Suprapubic skin (tissue), 4 donors: ENCODE measurements around the gene ZNF625. TPM values are rescaled to one million over a fixed set of nuclear protein-coding genes. Genes with fewer than 3 reads are reported as not detected.
A peak's percentile ranks its signal among the peaks of the same experiment; 100 is the strongest.

Experiments
- DNase-seq, 2 donors: peaks; one replicate each; pipeline ENCODE4 v3.0.0-alpha.2; 2019; ENCODE audit warnings: low spot score in 2 of 2
- H3K27ac ChIP-seq: fragments of 200-600 bp; sonication (generic); one replicate; pipeline ENCODE4 v1.5.1; 2019
- H3K27me3 ChIP-seq: fragments of 200-600 bp; sonication (generic); one replicate; pipeline ENCODE4 v1.5.1; 2019
- H3K36me3 ChIP-seq: fragments of 200-600 bp; sonication (generic); one replicate; pipeline ENCODE4 v1.5.1; 2019
- H3K4me1 ChIP-seq: fragments of 200-600 bp; sonication (generic); one replicate; pipeline ENCODE4 v1.5.1; 2019
- H3K4me3 ChIP-seq: fragments of 200-600 bp; sonication (generic); one replicate; pipeline ENCODE4 v1.5.1; 2019; ENCODE audit warnings: mild to moderate bottlenecking
- H3K9me3 ChIP-seq: fragments of 200-600 bp; sonication (generic); one replicate; pipeline ENCODE4 v1.5.1; 2019
- CTCF ChIP-seq, 2 donors: fragments of 200-600 bp in 1 of 2; fragments of 450-650 bp in 1 of 2; sonication (generic) in 1 of 2; IDR thresholded peaks; one replicate each; pipeline ENCODE4 v1.5.1; 2016 to 2019; ENCODE audit warnings: antibody characterized with exemption in 2 of 2, mild to moderate bottlenecking in 1 of 2, moderate library complexity in 1 of 2
- EP300 ChIP-seq: sonication (generic); formaldehyde crosslinking; IDR thresholded peaks from one replicate; pipeline ENCODE4 v1.6.1; 2017; ENCODE audit warnings: antibody characterized with exemption
- POLR2A ChIP-seq, 2 donors: fragments of 450-650 bp; IDR thresholded peaks; one replicate each; pipeline ENCODE4 v1.6.1; 2017; ENCODE audit warnings: antibody characterized with exemption in 2 of 2, mild to moderate bottlenecking in 2 of 2, moderate library complexity in 2 of 2
- POLR2AphosphoS5 ChIP-seq, 3 donors: sonication (generic); formaldehyde crosslinking; IDR thresholded peaks; one replicate each; pipeline ENCODE4 v1.6.1; 2017; ENCODE audit warnings: antibody characterized with exemption in 3 of 3
- WGBS: methylation state at CpG from one replicate; pipeline ENCODE4 v1.1.5; 2018; 5-methylcytosine and 5-hydroxymethylcytosine counted together
- total RNA-seq, 4 donors: library from RNA; depleted of rRNA; stranded (reverse); fragments of >200 nt; gene quantifications; one replicate each; pipeline ENCODE4 v1.1.0, GENCODE V29; 2016

Gene ZNF625
- total RNA-seq, 4 donors from 2014 or later = 2.4 to 5.1 (median 4.3) TPM

- no peak for TF ChIP-seq EP300
- peak; percentile 87 to 93 for TF ChIP-seq CTCF (IDR thresholded peaks at IDR 0.05)
- H3K27ac ChIP-seq = peak overlapping the region; percentile 67
- DNase-seq = peak; percentile 92
- H3K4me3 ChIP-seq = peak overlapping the region; percentile 74
- peaks cover 28% of the 10 kb centered on the region for H3K36me3 ChIP-seq
- H3K27me3 ChIP-seq = no peaks in the 10 kb centered on the region
- H3K9me3 ChIP-seq = no peaks in the 10 kb centered on the region
- peaks cover 24% of the 10 kb centered on the region for H3K4me1 ChIP-seq
- 6% methylated on average over 17 of the region's 17 CpGs for WGBS
Observed at GRCh38 chr19:12140545-12141404, 15.8 kb downstream of the ZNF625 start.

GRCh38 chr19:12139885-12140544 is 16.5 kb downstream of the ZNF625 start, which contains the start of gene ZNF20:
Gene ZNF20 (minus strand): TSS chr19:12140350. CDS start chr19:12140182, 168 bp downstream.
- H3K27me3 ChIP-seq = no peaks in the 10 kb centered on the region
- TF ChIP-seq EP300 (no peak), POLR2AphosphoS5 (IDR thresholded peaks at IDR 0.05) (peak in 1 of 3 donors; percentile 65)
- no peaks in the 10 kb centered on the region for H3K9me3 ChIP-seq
- peaks cover 24% of the 10 kb centered on the region for H3K4me1 ChIP-seq
- WGBS = 1% methylated on average over 14 of the region's 49 CpGs
- peak; percentile 98 to 99 for DNase-seq
- H3K4me3 ChIP-seq = peak within 1 kb of the TSS; percentile 74
- peaks cover 28% of the 10 kb centered on the region for H3K36me3 ChIP-seq
- H3K27ac ChIP-seq = peak within 1 kb of the TSS; percentile 67

- Histone ChIP-seq H3K27me3 (no peaks in the 10 kb centered on the region), H3K36me3 (peaks cover 30% of the 10 kb centered on the region), H3K4me3 (peak overlapping the region; percentile 74), H3K4me1 (peaks cover 24% of the 10 kb centered on the region), H3K27ac (peak overlapping the region; percentile 67), H3K9me3 (no peaks in the 10 kb centered on the region)
- 20% methylated on average over 13 of the region's 13 CpGs for WGBS
- TF ChIP-seq POLR2AphosphoS5 (IDR thresholded peaks at IDR 0.05) (no peak), CTCF (IDR thresholded peaks at IDR 0.05) (no peak), EP300 (no peak), POLR2A (IDR thresholded peaks at IDR 0.05) (no peak)
- no peak for DNase-seq
Observed at GRCh38 chr19:12139269-12139668, 17.3 kb downstream of the ZNF625 start.

- H3K27ac ChIP-seq = no peak overlapping the region
- DNase-seq = no peak
- TF ChIP-seq CTCF (IDR thresholded peaks at IDR 0.05) (peak in 1 of 2 donors; percentile 15), POLR2A (IDR thresholded peaks at IDR 0.05) (no peak), POLR2AphosphoS5 (IDR thresholded peaks at IDR 0.05) (no peak)
- H3K27me3 ChIP-seq = no peaks in the 10 kb centered on the region
- WGBS = 82% methylated on average over 7 of the region's 7 CpGs
- H3K9me3 ChIP-seq = peaks cover 17% of the 10 kb centered on the region
- H3K36me3 ChIP-seq = peaks cover 47% of the 10 kb centered on the region
- H3K4me3 ChIP-seq = no peak overlapping the region
- H3K4me1 ChIP-seq = peaks cover 24% of the 10 kb centered on the region
Observed at GRCh38 chr19:12137221-12137940, 19.2 kb downstream of the ZNF625 start.

- H3K36me3 ChIP-seq = peaks cover 53% of the 10 kb centered on the region
Observed at GRCh38 chr19:12133069-12133468, 23.5 kb downstream of the ZNF625 start.

More at GRCh38 chr19:12133069-12133468, 23.5 kb downstream of the ZNF625 start:
- TF ChIP-seq CTCF (IDR thresholded peaks at IDR 0.05) (no peak), POLR2A (IDR thresholded peaks at IDR 0.05) (no peak), POLR2AphosphoS5 (IDR thresholded peaks at IDR 0.05) (no peak), EP300 (no peak)
- no peak for DNase-seq
- Histone ChIP-seq H3K9me3 (peaks cover 27% of the 10 kb centered on the region), H3K4me3 (no peak overlapping the region), H3K4me1 (no peaks in the 10 kb centered on the region), H3K27me3 (no peaks in the 10 kb centered on the region), H3K27ac (no peak overlapping the region)
- 93% methylated on average over 3 of the region's 3 CpGs for WGBS
